GM18517 (cell line): Measurements from ENCODE around the gene ZMAT2.
A peak's percentile ranks its signal among the peaks of the same experiment; 100 is the strongest.
"Not testable (repeated sequence)": the region's sequence is repeated elsewhere in the genome, so short reads cannot be mapped to it uniquely, and the experiment has no call there.

Experiments
- ATAC-seq: cut with Tn5 transposase; IDR thresholded peaks from one replicate; pipeline ENCODE4 v1.9.1; 2021; ENCODE audit warnings: mild to moderate bottlenecking, moderate library complexity; ENCODE audit not compliant: unreplicated experiment

ZMAT2 gene

GRCh38 chr5:140707812-140708211, 7.6 kb downstream of the ZMAT2 start:
- ATAC-seq = no peak

- not testable (repeated sequence) for ATAC-seq
These were observed 8.5 kb downstream of the ZMAT2 start for GRCh38 chr5:140708787-140709186.

DNA sequence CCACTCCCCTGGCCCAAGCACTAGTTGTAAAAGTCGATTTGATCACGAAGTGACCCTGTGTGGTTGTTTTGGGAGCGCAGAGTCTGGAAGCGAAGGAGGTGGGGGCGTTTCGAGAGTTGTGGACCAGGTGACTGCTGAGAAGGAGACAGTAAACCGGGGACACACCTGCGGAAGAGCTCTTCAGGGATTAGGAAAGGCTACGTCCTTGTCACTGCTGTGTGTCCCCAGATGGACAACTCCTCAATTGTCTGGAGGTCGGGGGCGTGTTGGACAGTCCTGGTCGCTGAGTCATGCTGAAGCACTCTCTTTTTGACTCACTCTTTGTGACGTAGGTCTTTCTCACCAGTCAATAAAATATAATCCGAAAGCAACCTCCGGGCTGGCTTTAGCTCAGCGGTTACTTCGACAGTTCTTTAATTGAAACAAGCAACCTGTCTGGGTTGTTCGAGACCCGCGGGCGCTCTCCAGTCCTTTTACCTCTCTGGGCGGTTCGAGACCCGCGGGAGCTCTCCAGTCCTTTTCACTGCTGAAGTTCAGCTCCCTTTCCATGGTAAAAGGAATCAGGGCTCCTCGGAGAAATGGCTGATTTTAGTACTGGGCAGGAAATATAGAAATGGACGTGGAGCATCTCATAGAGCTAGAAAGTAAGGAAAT, 10.8 kb downstream of the ZMAT2 start:
- ATAC-seq = peak; percentile 93

GRCh38 chr5:140711794-140712193, 11.5 kb downstream of the ZMAT2 start:
- ATAC-seq = no peak

GRCh38 chr5:140713562-140714094, 13.4 kb downstream of the ZMAT2 start:
- no peak for ATAC-seq

DNA sequence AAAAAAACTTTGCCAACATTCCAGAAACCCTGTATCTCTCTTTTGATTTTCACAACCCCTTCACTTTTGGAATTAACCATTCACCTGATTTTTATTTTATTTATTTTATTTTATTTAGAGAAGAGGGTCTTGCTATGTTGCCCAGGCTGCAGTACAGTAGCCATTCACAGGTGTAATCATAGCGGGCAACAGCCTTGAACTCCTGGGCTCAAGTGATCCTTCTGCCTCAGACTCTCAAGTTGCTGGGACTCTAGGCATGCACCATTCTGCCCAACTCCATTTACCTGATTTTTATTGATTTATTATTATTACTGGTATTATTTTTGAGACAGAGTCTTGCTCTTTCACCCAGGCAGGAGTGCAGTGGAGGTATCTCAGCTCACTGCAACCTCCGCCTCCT, 16.0 kb downstream of the ZMAT2 start:
- ATAC-seq = not testable (repeated sequence)

DNA sequence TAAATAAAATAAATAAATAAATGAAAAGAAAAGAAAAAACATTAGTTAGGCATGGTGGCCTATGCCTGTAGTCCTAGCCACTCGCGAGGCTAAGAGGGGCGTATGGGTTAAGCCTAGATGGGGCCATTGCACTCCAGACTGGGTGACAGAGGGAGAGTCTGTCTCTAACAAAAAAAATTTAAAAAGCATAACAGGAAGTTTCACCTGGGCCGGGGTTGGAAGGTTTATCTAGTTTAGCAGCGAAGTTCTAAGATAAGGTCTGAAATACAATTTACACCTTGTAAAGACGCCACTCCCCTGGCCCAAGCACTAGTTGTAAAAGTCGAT, 18.0 kb downstream of the ZMAT2 start:
- no peak for ATAC-seq

DNA sequence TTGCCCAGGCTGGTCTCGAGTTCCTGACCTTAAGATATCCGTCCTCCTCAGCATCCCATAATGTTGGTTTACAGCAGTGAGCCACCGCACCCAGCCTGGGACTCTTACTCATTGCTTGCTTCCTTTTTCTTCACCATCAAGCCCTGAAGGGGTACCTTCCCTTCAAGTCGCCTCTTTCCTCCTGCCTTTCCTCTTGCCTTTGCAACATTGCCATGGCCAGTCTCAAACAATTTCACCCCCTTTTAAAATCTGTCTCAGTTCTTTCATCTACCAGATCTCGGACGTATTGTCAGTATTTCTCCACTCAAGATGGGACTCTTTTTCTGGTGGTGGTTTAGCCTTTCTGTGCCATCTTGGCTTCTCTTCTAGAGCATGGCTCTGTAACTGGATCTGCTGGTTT, 20.5 kb downstream of the ZMAT2 start:
- not testable (repeated sequence) for ATAC-seq

DNA sequence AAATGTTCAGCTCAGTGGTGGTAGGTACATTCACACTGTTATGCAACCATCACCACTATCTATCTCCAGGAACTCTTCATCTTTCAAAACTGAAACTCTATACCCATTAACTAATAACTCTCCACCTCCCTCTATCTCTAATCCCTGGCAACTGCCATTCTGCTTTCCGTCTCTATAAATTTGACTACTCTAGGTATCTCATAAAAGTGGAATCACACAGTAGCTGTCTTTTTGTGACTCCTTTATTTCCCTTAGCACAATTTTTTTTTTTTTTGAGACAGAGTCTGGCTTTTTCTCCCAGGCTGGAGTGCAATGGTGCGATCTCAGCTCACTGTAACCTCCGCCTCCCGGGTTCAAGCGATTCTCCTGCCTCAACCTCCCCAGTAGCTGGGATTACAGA, 21.1 kb downstream of the ZMAT2 start:
- not testable (repeated sequence) for ATAC-seq

GRCh38 chr5:140725799-140726471, 25.7 kb downstream of the ZMAT2 start:
- peak; percentile 85 for ATAC-seq

- no peak for ATAC-seq
These were observed 32.9 kb downstream of the ZMAT2 start for GRCh38 chr5:140733098-140733497.

DNA sequence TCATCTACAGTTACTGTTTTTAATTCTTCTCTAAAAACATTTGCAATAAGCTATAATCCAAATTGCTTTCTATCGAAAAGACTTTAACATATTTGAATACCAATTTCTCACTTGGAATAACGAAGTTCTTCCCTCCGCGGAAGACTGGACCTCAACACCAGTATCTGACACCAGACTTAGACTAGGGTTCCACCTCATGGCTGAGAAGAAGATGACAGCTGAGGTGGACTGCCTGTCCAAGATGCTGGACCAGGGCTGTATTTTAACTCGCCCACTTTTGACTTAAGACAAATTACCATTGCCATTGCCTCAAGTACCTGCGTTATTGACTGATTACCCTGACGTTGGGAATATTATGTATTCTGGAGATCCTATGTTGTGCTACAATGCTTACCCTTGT, 34.1 kb downstream of the ZMAT2 start:
- ATAC-seq = no peak

- ATAC-seq = no peak
These were observed 37.2 kb downstream of the ZMAT2 start for GRCh38 chr5:140737486-140737885.

DNA sequence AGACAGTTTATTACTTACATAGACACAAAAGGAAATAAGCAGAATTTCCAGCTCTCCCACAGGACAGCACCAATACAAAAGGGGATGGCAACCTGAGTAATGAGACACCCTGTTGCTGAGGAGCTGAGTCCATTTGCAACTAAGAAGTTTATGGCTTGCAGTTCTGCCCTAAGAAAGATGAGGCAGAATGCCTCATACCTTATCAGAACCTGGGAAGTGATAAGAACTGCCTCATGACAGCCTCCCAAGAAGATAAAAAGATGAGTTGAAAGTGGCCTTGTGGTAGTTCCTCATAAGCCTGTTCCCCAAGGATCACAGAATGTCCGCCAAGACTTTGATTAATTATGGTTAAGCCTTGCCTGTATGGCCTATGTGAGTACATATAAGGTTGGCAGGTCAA, 41.7 kb downstream of the ZMAT2 start:
- ATAC-seq = no peak

GRCh38 chr5:140753561-140753960, 53.3 kb downstream of the ZMAT2 start:
- no peak for ATAC-seq
